ENCODE results near the gene FRMD3.

The FRMD3 gene

GRCh38 chr9:83281306-83282255 lies 256.6 kb downstream of the FRMD3 start:
- H3K9ac ChIP-seq (ENCODE audit: low read depth, low read length, poor library complexity) = no peak overlapping the region
- no peak overlapping the region for H2BK15ac ChIP-seq (ENCODE audit: low read length)
- H2AK5ac ChIP-seq (ENCODE audit: low read depth, low read length) = no peak overlapping the region
- H4K91ac ChIP-seq (ENCODE audit: low read depth, low read length, poor library complexity) = no peak overlapping the region
- no peak overlapping the region for H3K23ac ChIP-seq (ENCODE audit: low read depth, low read length, poor library complexity)
- DNase-seq (ENCODE audit: low spot score) = no peak
- no peak overlapping the region for H3K4ac ChIP-seq (ENCODE audit: low read length)
- no peak overlapping the region for H3K27ac ChIP-seq (replicated peaks; ENCODE audit: low read length)
- no peak overlapping the region for H3K14ac ChIP-seq (ENCODE audit: low read length)
- no peak overlapping the region for H2BK5ac ChIP-seq (ENCODE audit: low read length)
- no peak overlapping the region for H4K8ac ChIP-seq (ENCODE audit: low read depth, low read length)
- H2BK12ac ChIP-seq (ENCODE audit: low read length) = no peak overlapping the region
- no peaks in the 10 kb centered on the region for H3K36me3 ChIP-seq (replicated peaks in 1 of 2; ENCODE audit: control insufficient read depth in 2 of 2, insufficient read depth in 2 of 2, low read length in 2 of 2)
- no peaks in the 10 kb centered on the region for H3K79me1 ChIP-seq (ENCODE audit: low read depth, low read length)
- WGBS, 2 donors (ENCODE audit: extremely low coverage in 2 of 2, insufficient read length in 2 of 2, insufficient replicate concordance in 1 of 2) = no CpG with 5 or more reads among the region's 7 CpGs
- no peak overlapping the region for H3K18ac ChIP-seq (ENCODE audit: low read length)
- no peak overlapping the region for H3K4me3 ChIP-seq (ENCODE audit: low read length in 2 of 2)
- no peaks in the 10 kb centered on the region for H3K27me3 ChIP-seq (ENCODE audit: control insufficient read depth in 3 of 3, insufficient read depth in 3 of 3, low read depth in 1 of 3, low read length in 3 of 3)
- H3K4me1 ChIP-seq (ENCODE audit: control insufficient read depth in 2 of 2, insufficient read depth in 1 of 2, low read depth in 1 of 2, low read length in 2 of 2) = peaks cover 0 to 7% of the 10 kb centered on the region in 2 donors
- no peaks in the 10 kb centered on the region for H3K9me3 ChIP-seq (replicated peaks in 1 of 2; ENCODE audit: control insufficient read depth in 2 of 2, insufficient read depth in 1 of 2, low read depth in 1 of 2, low read length in 2 of 2)
- no peak overlapping the region for H3K4me2 ChIP-seq (ENCODE audit: insufficient read depth, low read length, poor library complexity, severe bottlenecking)
- no peak overlapping the region for H2AFZ ChIP-seq (ENCODE audit: low read length)
- H2BK120ac ChIP-seq (ENCODE audit: low read depth, low read length) = no peak overlapping the region

GRCh38 chr9:83280790-83281189 lies 257.4 kb downstream of the FRMD3 start:
- Histone ChIP-seq H4K8ac (ENCODE audit: low read depth, low read length) (no peak overlapping the region), H3K23ac (ENCODE audit: low read depth, low read length, poor library complexity) (no peak overlapping the region), H3K18ac (ENCODE audit: low read length) (no peak overlapping the region), H3K9ac (ENCODE audit: low read depth, low read length, poor library complexity) (no peak overlapping the region), H3K27me3 (ENCODE audit: control insufficient read depth in 3 of 3, insufficient read depth in 3 of 3, low read depth in 1 of 3, low read length in 3 of 3) (no peaks in the 10 kb centered on the region), H2BK5ac (ENCODE audit: low read length) (no peak overlapping the region), H2BK120ac (ENCODE audit: low read depth, low read length) (no peak overlapping the region), H3K9me3 (replicated peaks in 1 of 2; ENCODE audit: control insufficient read depth in 2 of 2, insufficient read depth in 1 of 2, low read depth in 1 of 2, low read length in 2 of 2) (no peaks in the 10 kb centered on the region), H2AK5ac (ENCODE audit: low read depth, low read length) (no peak overlapping the region), H3K79me1 (ENCODE audit: low read depth, low read length) (no peaks in the 10 kb centered on the region), H3K4ac (ENCODE audit: low read length) (no peak overlapping the region), H2AFZ (ENCODE audit: low read length) (no peak overlapping the region), H2BK12ac (ENCODE audit: low read length) (no peak overlapping the region), H3K4me3 (ENCODE audit: low read length in 2 of 2) (no peak overlapping the region), H3K4me1 (ENCODE audit: control insufficient read depth in 2 of 2, insufficient read depth in 1 of 2, low read depth in 1 of 2, low read length in 2 of 2) (peaks cover 0 to 5% of the 10 kb centered on the region in 2 donors), H4K91ac (ENCODE audit: low read depth, low read length, poor library complexity) (no peak overlapping the region), H2BK15ac (ENCODE audit: low read length) (no peak overlapping the region), H3K36me3 (replicated peaks in 1 of 2; ENCODE audit: control insufficient read depth in 2 of 2, insufficient read depth in 2 of 2, low read length in 2 of 2) (no peaks in the 10 kb centered on the region), H3K4me2 (ENCODE audit: insufficient read depth, low read length, poor library complexity, severe bottlenecking) (no peak overlapping the region), H3K14ac (ENCODE audit: low read length) (no peak overlapping the region), H3K27ac (replicated peaks; ENCODE audit: low read length) (no peak overlapping the region)
- DNase-seq (ENCODE audit: low spot score) = no peak
- WGBS, 2 donors (ENCODE audit: extremely low coverage in 2 of 2, insufficient read length in 2 of 2, insufficient replicate concordance in 1 of 2) = no CpG with 5 or more reads among the region's 2 CpGs

- Histone ChIP-seq H3K36me3 (replicated peaks in 1 of 2; ENCODE audit: control insufficient read depth in 2 of 2, insufficient read depth in 2 of 2, low read length in 2 of 2) (no peaks in the 10 kb centered on the region), H3K4me3 (ENCODE audit: low read length in 2 of 2) (no peak overlapping the region), H3K14ac (ENCODE audit: low read length) (no peak overlapping the region), H4K91ac (ENCODE audit: low read depth, low read length, poor library complexity) (no peak overlapping the region), H3K79me1 (ENCODE audit: low read depth, low read length) (no peaks in the 10 kb centered on the region), H3K27me3 (ENCODE audit: control insufficient read depth in 3 of 3, insufficient read depth in 3 of 3, low read depth in 1 of 3, low read length in 3 of 3) (no peaks in the 10 kb centered on the region), H3K9me3 (replicated peaks in 1 of 2; ENCODE audit: control insufficient read depth in 2 of 2, insufficient read depth in 1 of 2, low read depth in 1 of 2, low read length in 2 of 2) (no peaks in the 10 kb centered on the region), H2AK5ac (ENCODE audit: low read depth, low read length) (no peak overlapping the region), H2BK15ac (ENCODE audit: low read length) (no peak overlapping the region), H3K27ac (replicated peaks; ENCODE audit: low read length) (no peak overlapping the region), H3K4me2 (ENCODE audit: insufficient read depth, low read length, poor library complexity, severe bottlenecking) (no peak overlapping the region), H3K4me1 (ENCODE audit: control insufficient read depth in 2 of 2, insufficient read depth in 1 of 2, low read depth in 1 of 2, low read length in 2 of 2) (peaks cover 0 to 5% of the 10 kb centered on the region in 2 donors), H4K8ac (ENCODE audit: low read depth, low read length) (no peak overlapping the region), H2BK12ac (ENCODE audit: low read length) (no peak overlapping the region), H3K4ac (ENCODE audit: low read length) (no peak overlapping the region), H2BK5ac (ENCODE audit: low read length) (no peak overlapping the region), H2BK120ac (ENCODE audit: low read depth, low read length) (no peak overlapping the region), H3K23ac (ENCODE audit: low read depth, low read length, poor library complexity) (no peak overlapping the region), H3K18ac (ENCODE audit: low read length) (no peak overlapping the region), H2AFZ (ENCODE audit: low read length) (no peak overlapping the region), H3K9ac (ENCODE audit: low read depth, low read length, poor library complexity) (no peak overlapping the region)
- WGBS, 2 donors (ENCODE audit: extremely low coverage in 2 of 2, insufficient read length in 2 of 2, insufficient replicate concordance in 1 of 2) = no CpG with 5 or more reads among the region's 5 CpGs
- no peak for DNase-seq (ENCODE audit: low spot score)
Measured at GRCh38 chr9:83280268-83280667, 257.9 kb downstream of the FRMD3 start.

- no peak overlapping the region for H4K8ac ChIP-seq (ENCODE audit: low read depth, low read length)
- no CpG with 5 or more reads among the region's 5 CpGs for WGBS, 2 donors (ENCODE audit: extremely low coverage in 2 of 2, insufficient read length in 2 of 2, insufficient replicate concordance in 1 of 2)
- no peak overlapping the region for H3K4me3 ChIP-seq (ENCODE audit: low read length in 2 of 2)
- H2BK120ac ChIP-seq (ENCODE audit: low read depth, low read length) = no peak overlapping the region
- no peak overlapping the region for H2BK5ac ChIP-seq (ENCODE audit: low read length)
- peaks cover 0 to 2% of the 10 kb centered on the region in 2 donors for H3K4me1 ChIP-seq (ENCODE audit: control insufficient read depth in 2 of 2, insufficient read depth in 1 of 2, low read depth in 1 of 2, low read length in 2 of 2)
- H3K9ac ChIP-seq (ENCODE audit: low read depth, low read length, poor library complexity) = no peak overlapping the region
- H4K91ac ChIP-seq (ENCODE audit: low read depth, low read length, poor library complexity) = no peak overlapping the region
- no peaks in the 10 kb centered on the region for H3K27me3 ChIP-seq (ENCODE audit: control insufficient read depth in 3 of 3, insufficient read depth in 3 of 3, low read depth in 1 of 3, low read length in 3 of 3)
- no peaks in the 10 kb centered on the region for H3K9me3 ChIP-seq (replicated peaks in 1 of 2; ENCODE audit: control insufficient read depth in 2 of 2, insufficient read depth in 1 of 2, low read depth in 1 of 2, low read length in 2 of 2)
- H3K79me1 ChIP-seq (ENCODE audit: low read depth, low read length) = no peaks in the 10 kb centered on the region
- H2BK15ac ChIP-seq (ENCODE audit: low read length) = no peak overlapping the region
- no peak overlapping the region for H3K4ac ChIP-seq (ENCODE audit: low read length)
- H2AFZ ChIP-seq (ENCODE audit: low read length) = no peak overlapping the region
- no peak overlapping the region for H3K18ac ChIP-seq (ENCODE audit: low read length)
- no peak overlapping the region for H3K27ac ChIP-seq (replicated peaks; ENCODE audit: low read length)
- no peak for DNase-seq (ENCODE audit: low spot score)
- H3K14ac ChIP-seq (ENCODE audit: low read length) = no peak overlapping the region
- H2BK12ac ChIP-seq (ENCODE audit: low read length) = no peak overlapping the region
- no peak overlapping the region for H2AK5ac ChIP-seq (ENCODE audit: low read depth, low read length)
- no peaks in the 10 kb centered on the region for H3K36me3 ChIP-seq (replicated peaks in 1 of 2; ENCODE audit: control insufficient read depth in 2 of 2, insufficient read depth in 2 of 2, low read length in 2 of 2)
- H3K23ac ChIP-seq (ENCODE audit: low read depth, low read length, poor library complexity) = no peak overlapping the region
- H3K4me2 ChIP-seq (ENCODE audit: insufficient read depth, low read length, poor library complexity, severe bottlenecking) = no peak overlapping the region
Measured at GRCh38 chr9:83274787-83275186, 263.4 kb downstream of the FRMD3 start.

All from neuronal stem cell (in vitro differentiated cells).